WTC11 (cell line): Measurements from ENCODE around the gene ZC3H12A. TPM values are rescaled to one million over a fixed set of nuclear protein-coding genes. Genes with fewer than 3 reads are reported as not detected.

Experiments
- ATAC-seq: fragments of 200-7000 bp; cut with Tn5 transposase; 2 replicates; pipeline ENCODE4 v1.10.0; 2021; ENCODE audit warnings: mild to moderate bottlenecking, moderate library complexity
- CTCF ChIA-PET: fragments of 300-600 bp; sonication (Branson Sonifier 250); formaldehyde crosslinking; loops from one replicate; lab custom pipeline; 2021; ENCODE audit warnings: antibody characterized with exemption; lab: Charles Lee
- POLR2A ChIA-PET: fragments of 350-600 bp; sonication (Branson Sonifier 250); formaldehyde crosslinking; loops from one replicate; lab custom pipeline; 2021; ENCODE audit warnings: antibody characterized with exemption; lab: Charles Lee
- DNase-seq: peaks from one replicate; pipeline ENCODE4 v3.0.0; 2021; ENCODE audit warnings: low spot score
- H3K27ac Mint-ChIP-seq: 2 replicates; pipeline ENCODE4 v1.8.0; 2021; ENCODE audit warnings: mixed read lengths
- H3K27me3 Mint-ChIP-seq: 2 replicates; pipeline ENCODE4 v1.8.0; 2021; ENCODE audit warnings: low read depth, mild to moderate bottlenecking, moderate library complexity, mixed read lengths
- H3K36me3 Mint-ChIP-seq: 2 replicates; pipeline ENCODE4 v1.8.0; 2021; ENCODE audit warnings: mixed read lengths
- H3K4me1 Mint-ChIP-seq: 2 replicates; pipeline ENCODE4 v1.8.0; 2022; ENCODE audit warnings: mixed read lengths
- H3K4me3 Mint-ChIP-seq: 2 replicates; pipeline ENCODE4 v1.8.0; 2021; ENCODE audit warnings: mild to moderate bottlenecking, moderate library complexity, mixed read lengths
- H3K9me3 Mint-ChIP-seq: 2 replicates; pipeline ENCODE4 v1.8.0; 2021; ENCODE audit warnings: mixed read lengths
- ATF6 ChIP-seq: sonication (generic); formaldehyde crosslinking; IDR thresholded peaks from 2 replicates; pipeline ENCODE4 v1.8.1; 2023; ENCODE audit warnings: mild to moderate bottlenecking, missing genetic modification reagents
- CTCF ChIP-seq: fragments of 200-600 bp; IDR thresholded peaks from 2 replicates; pipeline ENCODE4 v1.8.0; 2022; ENCODE audit warnings: antibody characterized with exemption
- EMX1 ChIP-seq: fragments of 250-450 bp; sonication (Bioruptor Pico); IDR thresholded peaks from 2 replicates; pipeline ENCODE4 v1.8.0; 2021; ENCODE audit warnings: mild to moderate bottlenecking
- ESRRA ChIP-seq: sonication (generic); formaldehyde crosslinking; IDR thresholded peaks from 2 replicates; pipeline ENCODE4 v1.8.1; 2022; ENCODE audit warnings: mild to moderate bottlenecking, missing genetic modification reagents, borderline replicate concordance
- GRHL2 ChIP-seq: fragments of 250-450 bp; sonication (Bioruptor Pico); IDR thresholded peaks from 2 replicates; pipeline ENCODE4 v1.8.0; 2022; ENCODE audit warnings: mild to moderate bottlenecking, moderate library complexity; ENCODE audit not compliant: insufficient replicate concordance, severe bottlenecking
- NFATC4 ChIP-seq: fragments of 250-450 bp; sonication (Bioruptor Pico); IDR thresholded peaks from 2 replicates; pipeline ENCODE4 v1.9.0; 2021; ENCODE audit warnings: mild to moderate bottlenecking
- RORB ChIP-seq: fragments of 250-450 bp; sonication (Bioruptor Pico); IDR thresholded peaks from 2 replicates; pipeline ENCODE4 v1.9.0; 2021; ENCODE audit warnings: mild to moderate bottlenecking
- SMAD4 ChIP-seq: sonication (generic); formaldehyde crosslinking; IDR thresholded peaks from 2 replicates; pipeline ENCODE4 v1.8.0; 2022; ENCODE audit warnings: mild to moderate bottlenecking, missing genetic modification reagents
- SP1 ChIP-seq: sonication (generic); formaldehyde crosslinking; conservative IDR thresholded peaks from 2 replicates; pipeline ENCODE4 v1.8.1; 2022; ENCODE audit warnings: missing genetic modification reagents
- STAT6 ChIP-seq: sonication (generic); formaldehyde crosslinking; conservative IDR thresholded peaks from 2 replicates; pipeline ENCODE4 v1.8.1; 2023; ENCODE audit warnings: mild to moderate bottlenecking, low read depth, missing genetic modification reagents, moderate library complexity
- ZMAT4 ChIP-seq: fragments of 250-450 bp; sonication (Bioruptor Pico); IDR thresholded peaks from 2 replicates; pipeline ENCODE4 v1.9.0; 2021; ENCODE audit warnings: mild to moderate bottlenecking
- ZNF263 ChIP-seq: sonication (generic); formaldehyde crosslinking; IDR thresholded peaks from 2 replicates; pipeline ENCODE4 v1.8.1; 2022; ENCODE audit warnings: low read depth, mild to moderate bottlenecking, moderate library complexity, missing genetic modification reagents
- total RNA-seq: library from RNA; stranded (reverse); gene quantifications from 3 replicates; pipeline ENCODE4 v1.2.3, GENCODE V29; 2021
- TF ChIP-seq, protein P1 (sequence below): fragments of 250-450 bp; sonication (Bioruptor Pico); IDR thresholded peaks from 2 replicates; pipeline ENCODE4 v1.9.0; 2021; ENCODE audit warnings: mild to moderate bottlenecking, borderline replicate concordance
- TF ChIP-seq, protein P2 (sequence below): sonication (generic); formaldehyde crosslinking; IDR thresholded peaks from 2 replicates; pipeline ENCODE4 v1.8.0; 2022; ENCODE audit warnings: mild to moderate bottlenecking, missing genetic modification reagents
- TF ChIP-seq, protein P3 (sequence below): fragments of 250-450 bp; sonication (Bioruptor Pico); conservative IDR thresholded peaks from 2 replicates; pipeline ENCODE4 v1.9.0; 2021; ENCODE audit warnings: mild to moderate bottlenecking

Gene ZC3H12A
- total RNA-seq, 1 experiment from 2014 or later, result 10.9 TPM

DNA sequence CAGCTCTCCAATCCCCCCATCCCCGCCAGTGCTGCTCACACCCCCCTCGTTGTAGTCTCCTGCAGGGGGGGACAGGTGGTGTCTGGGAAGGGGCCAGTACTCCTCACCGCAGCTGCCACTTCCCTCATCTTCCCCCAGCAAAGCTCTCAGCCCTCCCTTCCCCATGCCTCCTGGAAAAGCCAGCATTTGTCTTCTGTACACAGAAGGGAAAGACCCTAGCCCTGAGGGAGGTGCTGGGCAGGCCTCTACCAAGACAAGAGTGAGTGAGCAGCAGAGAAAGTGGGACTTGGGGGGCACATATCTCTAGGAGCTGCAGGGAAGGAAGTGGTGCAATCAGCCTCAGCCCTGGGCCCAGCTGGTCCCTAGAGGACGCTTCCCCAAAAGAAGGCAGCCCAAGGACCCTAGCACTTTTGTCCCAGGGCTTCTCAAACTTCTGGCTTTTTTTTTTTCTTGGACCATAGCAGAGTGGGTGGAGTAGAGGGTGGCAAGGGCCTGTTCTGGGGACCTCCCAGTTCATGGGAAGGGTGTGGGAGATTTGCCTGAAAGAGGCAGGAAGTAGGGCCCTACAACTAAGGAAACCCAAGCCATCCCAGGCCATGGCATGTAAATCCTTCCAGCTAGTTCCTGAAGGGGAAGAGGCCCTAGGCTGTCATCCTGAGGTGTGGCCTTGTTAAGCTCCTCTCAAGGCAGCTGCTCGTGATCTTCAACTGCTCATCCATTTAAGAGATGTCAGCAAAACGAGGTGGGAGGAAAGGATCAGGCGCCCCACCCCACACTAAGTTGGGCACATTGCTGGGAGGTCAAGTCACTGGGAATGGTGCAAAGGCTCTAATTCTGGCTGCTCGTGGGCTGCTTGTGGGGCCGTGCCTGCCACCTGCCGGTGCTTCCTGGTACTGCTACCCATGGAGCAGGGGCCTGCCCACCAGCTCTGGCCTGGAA, 12.6 kb downstream of the ZC3H12A start:
- TF ChIP-seq RORB (CRISPR knock-in tag) (no peak), CTCF (peak; percentile 95), SP1 (0 out of 2 replicates have a peak, but pooled peaks have one; percentile 16)
- TF ChIP-seq, protein P1, sequence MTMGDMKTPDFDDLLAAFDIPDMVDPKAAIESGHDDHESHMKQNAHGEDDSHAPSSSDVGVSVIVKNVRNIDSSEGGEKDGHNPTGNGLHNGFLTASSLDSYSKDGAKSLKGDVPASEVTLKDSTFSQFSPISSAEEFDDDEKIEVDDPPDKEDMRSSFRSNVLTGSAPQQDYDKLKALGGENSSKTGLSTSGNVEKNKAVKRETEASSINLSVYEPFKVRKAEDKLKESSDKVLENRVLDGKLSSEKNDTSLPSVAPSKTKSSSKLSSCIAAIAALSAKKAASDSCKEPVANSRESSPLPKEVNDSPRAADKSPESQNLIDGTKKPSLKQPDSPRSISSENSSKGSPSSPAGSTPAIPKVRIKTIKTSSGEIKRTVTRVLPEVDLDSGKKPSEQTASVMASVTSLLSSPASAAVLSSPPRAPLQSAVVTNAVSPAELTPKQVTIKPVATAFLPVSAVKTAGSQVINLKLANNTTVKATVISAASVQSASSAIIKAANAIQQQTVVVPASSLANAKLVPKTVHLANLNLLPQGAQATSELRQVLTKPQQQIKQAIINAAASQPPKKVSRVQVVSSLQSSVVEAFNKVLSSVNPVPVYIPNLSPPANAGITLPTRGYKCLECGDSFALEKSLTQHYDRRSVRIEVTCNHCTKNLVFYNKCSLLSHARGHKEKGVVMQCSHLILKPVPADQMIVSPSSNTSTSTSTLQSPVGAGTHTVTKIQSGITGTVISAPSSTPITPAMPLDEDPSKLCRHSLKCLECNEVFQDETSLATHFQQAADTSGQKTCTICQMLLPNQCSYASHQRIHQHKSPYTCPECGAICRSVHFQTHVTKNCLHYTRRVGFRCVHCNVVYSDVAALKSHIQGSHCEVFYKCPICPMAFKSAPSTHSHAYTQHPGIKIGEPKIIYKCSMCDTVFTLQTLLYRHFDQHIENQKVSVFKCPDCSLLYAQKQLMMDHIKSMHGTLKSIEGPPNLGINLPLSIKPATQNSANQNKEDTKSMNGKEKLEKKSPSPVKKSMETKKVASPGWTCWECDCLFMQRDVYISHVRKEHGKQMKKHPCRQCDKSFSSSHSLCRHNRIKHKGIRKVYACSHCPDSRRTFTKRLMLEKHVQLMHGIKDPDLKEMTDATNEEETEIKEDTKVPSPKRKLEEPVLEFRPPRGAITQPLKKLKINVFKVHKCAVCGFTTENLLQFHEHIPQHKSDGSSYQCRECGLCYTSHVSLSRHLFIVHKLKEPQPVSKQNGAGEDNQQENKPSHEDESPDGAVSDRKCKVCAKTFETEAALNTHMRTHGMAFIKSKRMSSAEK (CRISPR knock-in tag), result no peak
- TF ChIP-seq, protein P2, sequence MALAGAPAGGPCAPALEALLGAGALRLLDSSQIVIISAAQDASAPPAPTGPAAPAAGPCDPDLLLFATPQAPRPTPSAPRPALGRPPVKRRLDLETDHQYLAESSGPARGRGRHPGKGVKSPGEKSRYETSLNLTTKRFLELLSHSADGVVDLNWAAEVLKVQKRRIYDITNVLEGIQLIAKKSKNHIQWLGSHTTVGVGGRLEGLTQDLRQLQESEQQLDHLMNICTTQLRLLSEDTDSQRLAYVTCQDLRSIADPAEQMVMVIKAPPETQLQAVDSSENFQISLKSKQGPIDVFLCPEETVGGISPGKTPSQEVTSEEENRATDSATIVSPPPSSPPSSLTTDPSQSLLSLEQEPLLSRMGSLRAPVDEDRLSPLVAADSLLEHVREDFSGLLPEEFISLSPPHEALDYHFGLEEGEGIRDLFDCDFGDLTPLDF (CRISPR knock-in tag), result no peak
- ChIA-PET CTCF (interaction anchor here (0.5 to 6.4 kb wide), 38 partner anchors 9 to 1840 kb away, joined by 3 to 279 read pairs (median 5); partner anchors contain the start of genes EPHA10, GNL2, MEAF6 and SNIP1), POLR2A (interaction anchor here (0.5 to 1.9 kb wide), 5 partner anchors 9 to 215 kb away, joined by 3 to 8 read pairs (median 6); partner anchors contain the start of genes MEAF6 and ZC3H12A)
- Mint-ChIP-seq H3K27ac (no peak overlapping the region; the same call in 1 of the 2 replicates), H3K9me3 (no peaks in the 10 kb centered on the region), H3K4me1 (peaks cover 13% of the 10 kb centered on the region), H3K36me3 (peaks cover 8% of the 10 kb centered on the region), H3K4me3 (no peak overlapping the region), H3K27me3 (no peaks in the 10 kb centered on the region)
- peak; percentile 80 for ATAC-seq
- peak; percentile 84 for DNase-seq

GRCh38 chr1:37487619-37487984, 13.2 kb downstream of the ZC3H12A start:
- POLR2A ChIA-PET, result interaction anchor here (0.5 to 1.9 kb wide), 5 partner anchors 10 to 214 kb away, joined by 3 to 8 read pairs (median 6); partner anchors contain the start of genes MEAF6 and ZC3H12A
- CTCF ChIA-PET, result interaction anchor here (0.5 to 6.4 kb wide), 33 partner anchors 8 to 1839 kb away, joined by 3 to 279 read pairs (median 5); partner anchors contain the start of genes EPHA10, GNL2, MEAF6 and SNIP1
- TF ChIP-seq STAT6 (CRISPR knock-in tag) (no peak), ESRRA (CRISPR knock-in tag) (no peak), ATF6 (CRISPR knock-in tag) (no peak), SMAD4 (CRISPR knock-in tag) (no peak), EMX1 (CRISPR knock-in tag) (no peak), GRHL2 (CRISPR knock-in tag) (no peak), ZMAT4 (CRISPR knock-in tag) (no peak), NFATC4 (CRISPR knock-in tag) (no peak), ZNF263 (CRISPR knock-in tag) (no peak)
- TF ChIP-seq, protein P3, sequence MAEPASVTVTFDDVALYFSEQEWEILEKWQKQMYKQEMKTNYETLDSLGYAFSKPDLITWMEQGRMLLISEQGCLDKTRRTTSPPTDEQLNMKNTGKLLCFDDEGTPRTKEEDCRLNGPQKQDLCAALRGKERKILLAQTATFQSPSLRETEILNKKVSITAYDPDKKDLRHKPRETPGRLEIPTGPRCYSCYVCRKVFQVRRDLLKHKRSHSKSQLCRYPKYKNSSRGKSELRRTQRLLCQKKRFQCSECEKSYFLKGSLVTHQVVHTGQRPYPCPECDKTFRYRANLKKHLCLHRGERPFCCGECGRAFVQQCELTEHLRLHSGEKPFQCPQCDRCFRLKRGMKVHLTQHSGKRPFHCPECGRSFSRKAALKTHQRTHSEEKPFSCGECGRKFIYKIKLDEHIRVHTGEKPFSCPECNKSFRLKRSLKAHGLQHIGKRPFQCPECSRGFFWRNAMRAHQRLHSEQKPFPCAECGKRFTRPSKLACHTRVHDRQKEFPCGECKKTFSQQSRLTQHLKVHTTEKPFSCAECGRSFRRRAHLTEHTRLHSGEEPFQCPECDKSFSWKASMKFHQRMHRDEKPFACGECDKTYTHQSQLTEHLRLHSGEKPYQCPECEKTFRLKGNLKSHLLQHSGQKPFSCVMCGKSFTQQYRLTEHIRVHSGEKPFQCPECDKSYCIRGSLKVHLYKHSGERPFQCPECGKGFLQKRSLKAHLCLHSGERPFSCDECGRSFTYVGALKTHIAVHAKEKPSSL (CRISPR knock-in tag), result no peak
- no peaks in the 10 kb centered on the region for H3K9me3 Mint-ChIP-seq
- H3K27ac Mint-ChIP-seq, result no peak overlapping the region
- peaks cover 13% of the 10 kb centered on the region for H3K4me1 Mint-ChIP-seq
- no peak for ATAC-seq
- no peaks in the 10 kb centered on the region for H3K27me3 Mint-ChIP-seq
- no peak for DNase-seq
- H3K4me3 Mint-ChIP-seq, result no peak overlapping the region
- peaks cover 4% of the 10 kb centered on the region for H3K36me3 Mint-ChIP-seq
